SU-DHL-6 (cell line): Measurements from ENCODE around the gene TTN.

ENCODE experiments used
- H2AFZ ChIP-seq: fragments of 200-600 bp; sonication (generic); 2 replicates; pipeline ENCODE4 v1.6.1; 2014; ENCODE audit warnings: low read depth, mild to moderate bottlenecking, moderate library complexity, mixed read lengths, antibody characterized with exemption, low read length; ENCODE audit not compliant: severe bottlenecking
- H3F3A ChIP-seq: fragments of 200-600 bp; shearing (Covaris generic); 2 replicates; pipeline ENCODE4 v1.6.0; 2016; ENCODE audit warnings: antibody characterized with exemption, mild to moderate bottlenecking; ENCODE audit not compliant: insufficient read depth
- H3K27ac ChIP-seq: fragments of 200-600 bp; sonication (generic); 2 replicates; pipeline ENCODE4 v1.5.1; 2016; ENCODE audit warnings: low read depth, mild to moderate bottlenecking, low read length, moderate library complexity, mixed read lengths
- H3K27me3 ChIP-seq: fragments of 200-600 bp; sonication (generic), shearing (Covaris generic); 2 replicates; pipeline ENCODE4 v1.6.0; 2014; ENCODE audit warnings: mild to moderate bottlenecking, low read length
- H3K36me3 ChIP-seq: fragments of 200-600 bp; sonication (generic); 2 replicates; pipeline ENCODE4 v1.6.1; 2014; ENCODE audit warnings: mild to moderate bottlenecking, low read length, mixed read lengths
- H3K4me2 ChIP-seq: fragments of 300-600, 200-600 bp; shearing (Covaris generic), sonication (generic); 2 replicates; pipeline ENCODE4 v1.6.0; 2014; ENCODE audit warnings: low read length, low read depth, mild to moderate bottlenecking; ENCODE audit not compliant: poor library complexity, severe bottlenecking
- H3K4me3 ChIP-seq: fragments of 200-600 bp; sonication (generic); 2 replicates; pipeline ENCODE4 v1.5.1; 2014; ENCODE audit warnings: antibody characterized with exemption, low read length, mild to moderate bottlenecking, mixed read lengths; ENCODE audit not compliant: insufficient read depth, poor library complexity, severe bottlenecking
- H3K79me2 ChIP-seq: fragments of 200-600 bp; sonication (generic); 2 replicates; pipeline ENCODE4 v1.6.1; 2014; ENCODE audit warnings: mild to moderate bottlenecking, low read length, moderate library complexity; ENCODE audit not compliant: insufficient read depth
- H3K9ac ChIP-seq: fragments of 200-600 bp; sonication (generic); 2 replicates; pipeline ENCODE4 v1.7.0; 2014; ENCODE audit warnings: mild to moderate bottlenecking, low read length
- H3K9me2 ChIP-seq: fragments of 200-600 bp; sonication (generic); replicated peaks from 2 replicates; pipeline ENCODE4 v1.6.1; 2014; ENCODE audit warnings: low read length; ENCODE audit not compliant: insufficient read depth
- H3K9me3 ChIP-seq: fragments of 200-600 bp; sonication (generic); 2 replicates; pipeline ENCODE4 v1.6.1; 2014; ENCODE audit warnings: low read length, mixed read lengths; ENCODE audit not compliant: insufficient read depth
- H4K20me1 ChIP-seq: fragments of 200-600 bp; sonication (generic); 2 replicates; pipeline ENCODE4 v1.6.1; 2014; ENCODE audit warnings: low read depth, mild to moderate bottlenecking, antibody characterized with exemption, low read length, moderate library complexity, mixed read lengths
- EZH2phosphoT487 ChIP-seq: fragments of 200-600 bp; sonication (generic), shearing (Covaris generic); conservative IDR thresholded peaks from 2 replicates; pipeline ENCODE4 v1.6.1; 2018; ENCODE audit warnings: mild to moderate bottlenecking, antibody characterized with exemption, low read length, moderate library complexity, mixed read lengths
- TF ChIP-seq, protein P1 (sequence below): fragments of 200-600 bp; sonication (generic); IDR thresholded peaks from one replicate; pipeline ENCODE4 v1.5.1; 2017; ENCODE audit warnings: antibody characterized with exemption, mild to moderate bottlenecking, low read length, moderate library complexity; ENCODE audit not compliant: insufficient read depth, poor library complexity, severe bottlenecking

Gene TTN

DNA sequence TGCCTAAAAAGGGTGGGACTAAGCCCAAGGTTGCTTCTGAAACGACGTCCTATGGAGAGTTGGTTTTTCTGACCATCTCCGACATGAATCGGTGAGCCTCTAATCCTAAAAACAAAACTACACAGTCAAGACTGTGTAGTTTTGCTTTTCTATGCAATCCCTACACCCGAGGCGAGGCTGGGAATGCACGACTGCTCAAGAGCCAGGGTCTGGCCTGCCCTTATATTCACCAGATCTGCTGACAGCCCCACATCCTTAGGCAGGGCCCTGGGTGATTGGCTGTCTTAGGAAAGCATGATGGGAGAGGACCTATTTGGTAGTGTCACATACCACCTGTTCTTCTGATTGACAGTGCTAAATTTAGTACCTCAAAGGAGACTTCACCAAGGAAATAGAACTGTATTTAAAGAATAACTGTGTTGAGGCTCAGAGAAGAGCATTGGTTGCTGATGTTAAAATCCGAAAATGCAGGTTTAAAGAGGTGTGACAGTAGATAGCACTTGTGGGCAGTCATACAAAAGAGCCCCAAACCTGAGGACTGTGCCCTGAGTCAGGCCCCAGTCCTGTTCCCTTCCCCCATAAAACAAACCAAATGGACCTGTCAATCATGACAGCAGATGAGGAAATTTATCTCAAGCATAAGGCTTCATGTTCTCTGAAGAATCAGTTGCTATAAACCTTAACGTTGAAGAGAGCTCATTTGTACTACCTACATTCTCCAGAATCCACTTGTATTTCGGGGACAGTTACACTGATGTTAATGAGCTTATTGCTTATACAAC lies at the start of gene TTN:
TTN (minus strand) TSS at position 197 of the 782 bp plus-strand sequence. CDS start 2,781 bp downstream, outside the sequence.
- no peak for TF ChIP-seq EZH2phosphoT487
- TF ChIP-seq, protein P1, sequence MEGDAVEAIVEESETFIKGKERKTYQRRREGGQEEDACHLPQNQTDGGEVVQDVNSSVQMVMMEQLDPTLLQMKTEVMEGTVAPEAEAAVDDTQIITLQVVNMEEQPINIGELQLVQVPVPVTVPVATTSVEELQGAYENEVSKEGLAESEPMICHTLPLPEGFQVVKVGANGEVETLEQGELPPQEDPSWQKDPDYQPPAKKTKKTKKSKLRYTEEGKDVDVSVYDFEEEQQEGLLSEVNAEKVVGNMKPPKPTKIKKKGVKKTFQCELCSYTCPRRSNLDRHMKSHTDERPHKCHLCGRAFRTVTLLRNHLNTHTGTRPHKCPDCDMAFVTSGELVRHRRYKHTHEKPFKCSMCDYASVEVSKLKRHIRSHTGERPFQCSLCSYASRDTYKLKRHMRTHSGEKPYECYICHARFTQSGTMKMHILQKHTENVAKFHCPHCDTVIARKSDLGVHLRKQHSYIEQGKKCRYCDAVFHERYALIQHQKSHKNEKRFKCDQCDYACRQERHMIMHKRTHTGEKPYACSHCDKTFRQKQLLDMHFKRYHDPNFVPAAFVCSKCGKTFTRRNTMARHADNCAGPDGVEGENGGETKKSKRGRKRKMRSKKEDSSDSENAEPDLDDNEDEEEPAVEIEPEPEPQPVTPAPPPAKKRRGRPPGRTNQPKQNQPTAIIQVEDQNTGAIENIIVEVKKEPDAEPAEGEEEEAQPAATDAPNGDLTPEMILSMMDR: no peak
- H3K4me3 ChIP-seq: no peak within 1 kb of the TSS
- no peak within 1 kb of the TSS for H2AFZ ChIP-seq

DNA sequence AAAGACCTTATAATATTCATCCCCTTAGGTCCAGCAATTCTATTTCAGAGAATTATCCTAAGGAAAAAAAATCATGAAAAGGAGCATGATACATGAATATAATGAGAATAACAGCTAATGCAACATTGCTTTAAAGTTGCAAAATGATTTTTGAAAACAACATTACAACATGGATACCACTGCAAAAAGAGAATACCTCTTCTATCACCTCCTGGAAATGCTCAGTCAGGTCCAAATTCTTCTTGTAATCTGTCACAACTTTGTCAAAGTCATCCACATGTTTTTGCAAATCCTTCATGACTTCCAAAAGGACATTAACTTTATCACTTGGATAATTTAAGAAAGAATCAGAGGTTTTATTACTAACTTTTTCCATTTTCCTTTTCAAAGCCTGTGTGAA lies 47.9 kb upstream of the TTN start:
- Histone ChIP-seq H3K9me3 (no peaks in the 10 kb centered on the region), H3K79me2 (no peaks in the 10 kb centered on the region), H3K4me2 (no peak overlapping the region), H3F3A (no peaks in the 10 kb centered on the region), H3K9me2 (no peaks in the 10 kb centered on the region), H3K9ac (no peak overlapping the region), H3K27me3 (no peaks in the 10 kb centered on the region), H3K4me3 (no peak overlapping the region), H3K36me3 (no peaks in the 10 kb centered on the region), H2AFZ (no peak overlapping the region), H3K27ac (no peak overlapping the region), H4K20me1 (0 out of 2 replicates have a peak, but pooled peaks cover 2% of the 10 kb centered on the region)
- no peak for TF ChIP-seq EZH2phosphoT487
- TF ChIP-seq, protein P1: no peak

More for the DNA sequence above, at the start of gene TTN:
- Histone ChIP-seq H3F3A (no peaks in the 10 kb centered on the region), H3K4me2 (no peak within 1 kb of the TSS), H3K36me3 (no peaks in the 10 kb centered on the region), H3K27me3 (no peaks in the 10 kb centered on the region), H3K79me2 (no peaks in the 10 kb centered on the region), H3K9ac (no peak within 1 kb of the TSS), H4K20me1 (no peaks in the 10 kb centered on the region), H3K9me3 (no peaks in the 10 kb centered on the region), H3K9me2 (no peaks in the 10 kb centered on the region), H3K27ac (no peak within 1 kb of the TSS)

- H3K36me3 ChIP-seq: no peaks in the 10 kb centered on the region
- no peak overlapping the region for H3K9ac ChIP-seq
- no peaks in the 10 kb centered on the region for H3K9me2 ChIP-seq
- H3F3A ChIP-seq: no peaks in the 10 kb centered on the region
- no peaks in the 10 kb centered on the region for H3K9me3 ChIP-seq
- H4K20me1 ChIP-seq: no peaks in the 10 kb centered on the region
- H3K4me2 ChIP-seq: no peak overlapping the region
- no peak overlapping the region for H3K27ac ChIP-seq
- TF ChIP-seq EZH2phosphoT487: no peak
- H2AFZ ChIP-seq: no peak overlapping the region
- H3K79me2 ChIP-seq: no peaks in the 10 kb centered on the region
- H3K4me3 ChIP-seq: no peak overlapping the region
- H3K27me3 ChIP-seq: no peaks in the 10 kb centered on the region
These were observed 41.1 kb upstream of the TTN start for GRCh38 chr2:178848335-178848734.

- H4K20me1 ChIP-seq: no peaks in the 10 kb centered on the region
- H3K4me3 ChIP-seq: no peak overlapping the region
- no peaks in the 10 kb centered on the region for H3K36me3 ChIP-seq
- no peaks in the 10 kb centered on the region for H3K9me2 ChIP-seq
- H3K4me2 ChIP-seq: no peak overlapping the region
- H3K9ac ChIP-seq: no peak overlapping the region
- no peaks in the 10 kb centered on the region for H3F3A ChIP-seq
- H2AFZ ChIP-seq: no peak overlapping the region
- H3K79me2 ChIP-seq: no peaks in the 10 kb centered on the region
- H3K27ac ChIP-seq: no peak overlapping the region
- H3K9me3 ChIP-seq: no peaks in the 10 kb centered on the region
- TF ChIP-seq, protein P1: no peak
- TF ChIP-seq EZH2phosphoT487: no peak
- no peaks in the 10 kb centered on the region for H3K27me3 ChIP-seq
These were observed 39.2 kb upstream of the TTN start for GRCh38 chr2:178846458-178846802.
